ENCODE results near the gene PAPSS2. TPM values are rescaled to one million over a fixed set of nuclear protein-coding genes. Genes with fewer than 3 reads are reported as not detected.

Gene PAPSS2
- total RNA-seq, 1 donor from 2014 or later = 210 TPM

- ATAC-seq (no peak), DNase-seq (no peak)
- H3K4me1 ChIP-seq = peaks cover 4% of the 10 kb centered on the region
- no peak overlapping the region for H3K4me3 ChIP-seq
- H3K9me3 ChIP-seq = no peaks in the 10 kb centered on the region
- intact Hi-C loops (cut with DNase I) = no loop called here
- no peak overlapping the region for H3K27ac ChIP-seq
- no peaks in the 10 kb centered on the region for H3K27me3 ChIP-seq
- no peak for TF ChIP-seq CTCF (IDR thresholded peaks at IDR 0.05)
- peaks cover 11% of the 10 kb centered on the region for H3K36me3 ChIP-seq
Observed at GRCh38 chr10:87705339-87705738, 45.7 kb downstream of the PAPSS2 start.

- H3K4me1 ChIP-seq = no peaks in the 10 kb centered on the region
- H3K27ac ChIP-seq = no peak overlapping the region
- no peak for ATAC-seq
- no peak overlapping the region for H3K4me3 ChIP-seq
- no peaks in the 10 kb centered on the region for H3K9me3 ChIP-seq
- H3K27me3 ChIP-seq = no peaks in the 10 kb centered on the region
- DNase-seq = no peak
- TF ChIP-seq CTCF (IDR thresholded peaks at IDR 0.05) = no peak
- intact Hi-C loops (cut with DNase I) = no loop called here
- H3K36me3 ChIP-seq = peaks cover 21% of the 10 kb centered on the region
Observed at GRCh38 chr10:87706731-87707130, 47.1 kb downstream of the PAPSS2 start.

GRCh38 chr10:87707254-87707653, 47.6 kb downstream of the PAPSS2 start:
- H3K9me3 ChIP-seq = no peaks in the 10 kb centered on the region
- DNase-seq (no peak), ATAC-seq (no peak)
- H3K27ac ChIP-seq = no peak overlapping the region
- no peak for TF ChIP-seq CTCF (IDR thresholded peaks at IDR 0.05)
- H3K36me3 ChIP-seq = peaks cover 21% of the 10 kb centered on the region
- H3K4me3 ChIP-seq = no peak overlapping the region
- H3K4me1 ChIP-seq = no peaks in the 10 kb centered on the region
- intact Hi-C loops (cut with DNase I) = no loop called here
- H3K27me3 ChIP-seq = no peaks in the 10 kb centered on the region

GRCh38 chr10:87712913-87713616, 53.4 kb downstream of the PAPSS2 start:
- Histone ChIP-seq H3K27ac (peak overlapping the region; percentile 55), H3K4me3 (no peak overlapping the region), H3K9me3 (no peaks in the 10 kb centered on the region), H3K36me3 (peaks cover 65% of the 10 kb centered on the region), H3K4me1 (peaks cover 17% of the 10 kb centered on the region), H3K27me3 (no peaks in the 10 kb centered on the region)
- ATAC-seq (peak; percentile 13), DNase-seq (no peak)
- intact Hi-C loops (cut with DNase I) = loop anchor here (10.0 kb wide), 1 partner anchor 48 kb away; no protein-coding TSS in a partner anchor
- TF ChIP-seq CTCF (IDR thresholded peaks at IDR 0.05) = no peak

- Histone ChIP-seq H3K27ac (peak overlapping the region; percentile 55), H3K9me3 (no peaks in the 10 kb centered on the region), H3K36me3 (peaks cover 71% of the 10 kb centered on the region), H3K4me1 (peaks cover 17% of the 10 kb centered on the region), H3K27me3 (no peaks in the 10 kb centered on the region), H3K4me3 (no peak overlapping the region)
- TF ChIP-seq CTCF (IDR thresholded peaks at IDR 0.05) = no peak
- no peak for DNase-seq
- intact Hi-C loops (cut with DNase I) = loop anchor here (10.0 kb wide), 1 partner anchor 49 kb away; no protein-coding TSS in a partner anchor
- ATAC-seq = no peak
Observed at GRCh38 chr10:87713707-87714106, 54.0 kb downstream of the PAPSS2 start.

All from upper lobe of right lung (tissue), 1 donor.